Tibial nerve (tissue), 3 donors: ENCODE results near the gene ST6GALNAC4.

Experiments
- CTCF ChIP-seq, 5 experiments: fragments of 200-600 bp in 3 of 5; fragments of 450-650 bp in 2 of 5; sonication (generic) in 3 of 5; IDR thresholded peaks; one replicate each; pipeline ENCODE4 v1.5.1; 2016 to 2019; ENCODE audit warnings: antibody characterized with exemption in 5 of 5, mild to moderate bottlenecking in 3 of 5, moderate library complexity in 2 of 5
- POLR2A ChIP-seq, 2 donors: fragments of 450-650 bp; IDR thresholded peaks; one replicate each; pipeline ENCODE4 v1.6.1; 2017; ENCODE audit warnings: antibody characterized with exemption in 2 of 2, mild to moderate bottlenecking in 2 of 2, moderate library complexity in 2 of 2

DNA sequence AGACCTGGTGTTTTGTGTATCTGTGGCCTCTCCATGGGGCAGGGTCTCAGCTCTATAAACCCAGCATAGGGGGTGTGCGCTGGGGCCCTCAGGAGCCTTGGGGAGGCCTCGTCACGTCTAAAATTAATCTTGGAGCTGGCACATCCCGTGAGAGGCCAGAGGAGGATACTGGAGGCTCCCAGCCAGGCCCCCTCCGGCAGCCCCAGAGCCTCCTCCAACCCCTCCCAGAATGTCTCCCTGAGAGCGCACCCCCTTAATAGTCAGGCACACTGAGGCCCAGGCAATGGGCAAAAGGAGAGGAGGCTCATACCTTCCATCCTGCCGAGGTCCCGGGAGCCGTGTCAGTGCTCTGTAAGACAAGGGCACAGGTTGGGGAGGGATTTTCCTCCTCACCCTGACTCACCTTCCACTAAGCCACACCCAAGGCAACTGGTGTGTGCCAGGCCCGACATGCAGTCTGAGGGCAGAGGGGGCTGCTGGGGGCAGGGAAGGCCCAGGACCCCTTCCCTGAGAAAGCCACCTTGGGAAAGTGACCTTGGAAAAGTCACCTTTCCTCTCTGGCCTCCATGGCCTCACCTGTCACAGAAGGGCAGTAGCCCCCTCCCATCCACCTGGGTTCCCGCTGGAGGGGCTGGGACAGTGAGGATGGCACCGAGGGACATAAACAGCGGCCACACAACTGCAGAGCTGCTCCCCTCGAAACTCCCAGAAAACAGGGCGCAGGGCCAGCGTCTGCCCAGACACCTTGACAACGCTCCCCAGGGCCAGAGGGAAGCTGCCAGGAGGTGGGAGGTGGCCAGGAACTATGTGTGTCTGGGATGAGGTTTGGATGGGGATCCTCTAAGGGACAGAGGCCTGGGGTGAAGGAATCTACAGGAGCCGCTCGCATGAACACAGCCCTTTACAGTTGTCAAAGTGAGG is 42.3 kb downstream of the ST6GALNAC4 start:
- no peak for TF ChIP-seq CTCF (IDR thresholded peaks at IDR 0.05)
- no peak for TF ChIP-seq POLR2A (IDR thresholded peaks at IDR 0.05)
